CD4-positive, alpha-beta T cell treated with Interleukin-15 for 4 hours (primary cell): Measurements from ENCODE around the gene TCEAL1.
"Not testable (repeated sequence)": the region's sequence is repeated elsewhere in the genome, so short reads cannot be mapped to it uniquely, and the experiment has no call there.

Experiments
- DNase-seq: peaks from one replicate; pipeline ENCODE4 v3.0.0-alpha.2; 2020; ENCODE audit warnings: low spot score

The TCEAL1 gene

GRCh38 chrX:103628386-103629317 is at the start of gene TCEAL1:
Gene TCEAL1, plus strand, starts transcription at chrX:103628975. Its CDS starts 942 bp downstream, at chrX:103629917.
- peak; percentile 23 for DNase-seq

GRCh38 chrX:103584596-103584995 is 44.2 kb upstream of the TCEAL1 start:
- no peak for DNase-seq

GRCh38 chrX:103585411-103586313 is 43.1 kb upstream of the TCEAL1 start, which contains the start of gene TCEAL4:
Gene TCEAL4, plus strand, starts transcription at chrX:103585515. Its CDS starts 1,161 bp downstream, at chrX:103586676.
- peak; percentile 23 for DNase-seq

- DNase-seq: no peak
Observed at GRCh38 chrX:103586314-103586646, 42.5 kb upstream of the TCEAL1 start.

GRCh38 chrX:103586659-103587058 is 42.1 kb upstream of the TCEAL1 start:
- DNase-seq: no peak

GRCh38 chrX:103592295-103592694 is 36.5 kb upstream of the TCEAL1 start:
- not testable (repeated sequence) for DNase-seq

- not testable (repeated sequence) for DNase-seq
Observed at GRCh38 chrX:103595202-103595601, 33.6 kb upstream of the TCEAL1 start.

- DNase-seq: peak; percentile 27
Observed at GRCh38 chrX:103607364-103608305, 21.1 kb upstream of the TCEAL1 start, which contains the start of gene TCEAL3. Gene TCEAL3, plus strand, starts transcription at chrX:103607963. Its CDS starts 1,102 bp downstream, at chrX:103609065.

- DNase-seq: no peak
Observed at GRCh38 chrX:103608306-103608963, 20.3 kb upstream of the TCEAL1 start.

- no peak for DNase-seq
Observed at GRCh38 chrX:103610282-103610681, 18.5 kb upstream of the TCEAL1 start.

GRCh38 chrX:103613362-103613890 is 15.3 kb upstream of the TCEAL1 start:
- no peak for DNase-seq

GRCh38 chrX:103614999-103615398 is 13.8 kb upstream of the TCEAL1 start:
- no peak for DNase-seq

- no peak for DNase-seq
Observed at GRCh38 chrX:103615781-103616371, 12.9 kb upstream of the TCEAL1 start.

- no peak for DNase-seq
Observed at GRCh38 chrX:103616676-103617186, 12.0 kb upstream of the TCEAL1 start.

GRCh38 chrX:103624111-103624510 is 4.7 kb upstream of the TCEAL1 start:
- DNase-seq: no peak

GRCh38 chrX:103626855-103627254 is 1.9 kb upstream of the TCEAL1 start:
- no peak for DNase-seq

- DNase-seq: peak; percentile 5
Observed at GRCh38 chrX:103629318-103630170, 769 bp downstream of the TCEAL1 start.

GRCh38 chrX:103630171-103630511 is 1.4 kb downstream of the TCEAL1 start:
- no peak for DNase-seq

- no peak for DNase-seq
Observed at GRCh38 chrX:103631145-103631544, 2.4 kb downstream of the TCEAL1 start.
